Measurements from ENCODE around the gene ADARB1.

- TF ChIP-seq CTCF (conservative IDR thresholded peaks at IDR 0.05; ENCODE audit: low read depth, low read length) = no peak
- TF ChIP-seq RAD21 (IDR thresholded peaks at IDR 0.05; ENCODE audit: low read length) = no peak
- TF ChIP-seq POLR2A (IDR thresholded peaks at IDR 0.05; ENCODE audit: low read depth, low read length) = no peak
- no peak for TF ChIP-seq CHD1 (IDR thresholded peaks at IDR 0.05; ENCODE audit: low read depth, low read length)
- no peak for TF ChIP-seq MXI1 (IDR thresholded peaks at IDR 0.05; ENCODE audit: borderline replicate concordance, low read depth, low read length)
- TF ChIP-seq USF2 (IDR thresholded peaks at IDR 0.05; ENCODE audit: low read depth, low read length) = no peak
Observed at GRCh38 chr21:45112371-45112770, 38.0 kb downstream of the ADARB1 start.

All from IMR-90 (cell line).